Osteocyte (in vitro differentiated cells): Measurements from ENCODE around the gene TIGD3. TPM values are rescaled to one million over a fixed set of nuclear protein-coding genes. Genes with fewer than 3 reads are reported as not detected.

Experiments
- DNase-seq: peaks from one replicate; pipeline ENCODE4 v3.0.0; 2021; ENCODE audit warnings: mixed read lengths; ENCODE audit not compliant: unreplicated experiment; ENCODE audit errors: extremely low spot score
- H3K27ac Mint-ChIP-seq: one replicate; pipeline ENCODE4 v1.8.0; 2021; ENCODE audit warnings: mild to moderate bottlenecking, mixed read lengths; ENCODE audit not compliant: unreplicated experiment
- H3K27me3 Mint-ChIP-seq: one replicate; pipeline ENCODE4 v1.8.0; 2021; ENCODE audit warnings: mixed read lengths; ENCODE audit not compliant: unreplicated experiment
- H3K36me3 Mint-ChIP-seq: one replicate; pipeline ENCODE4 v1.8.0; 2021; ENCODE audit warnings: mixed read lengths; ENCODE audit not compliant: unreplicated experiment
- H3K4me1 Mint-ChIP-seq: one replicate; pipeline ENCODE4 v1.8.0; 2021; ENCODE audit warnings: mixed read lengths; ENCODE audit not compliant: unreplicated experiment
- H3K4me3 Mint-ChIP-seq: one replicate; pipeline ENCODE4 v1.8.0; 2021; ENCODE audit warnings: mild to moderate bottlenecking, moderate library complexity, mixed read lengths; ENCODE audit not compliant: unreplicated experiment
- H3K9me3 Mint-ChIP-seq: one replicate; pipeline ENCODE4 v1.8.0; 2021; ENCODE audit warnings: mixed read lengths; ENCODE audit not compliant: unreplicated experiment
- CTCF ChIP-seq: fragments of 200-600 bp; sonication (generic); IDR thresholded peaks from 2 replicates; pipeline ENCODE4 v1.5.0; 2021; ENCODE audit warnings: antibody characterized with exemption, mild to moderate bottlenecking, moderate library complexity
- total RNA-seq: library from RNA; stranded (reverse); gene quantifications from 2 replicates; pipeline ENCODE4 v1.2.1, GENCODE V29; 2021

Gene TIGD3
- total RNA-seq, 1 donor from 2014 or later = 0.16 TPM

- Mint-ChIP-seq H3K9me3 (no peaks in the 10 kb centered on the region), H3K4me3 (peak overlapping the region; percentile 87), H3K27ac (peak overlapping the region; percentile 84), H3K36me3 (peaks cover 5% of the 10 kb centered on the region), H3K27me3 (no peaks in the 10 kb centered on the region), H3K4me1 (peaks cover 54% of the 10 kb centered on the region)
- DNase-seq = no peak
- TF ChIP-seq CTCF = no peak
These were observed 35.8 kb downstream of the TIGD3 start for GRCh38 chr11:65390099-65390941.

GRCh38 chr11:65390996-65391395 lies 36.4 kb downstream of the TIGD3 start:
- peak overlapping the region; percentile 87 for H3K4me3 Mint-ChIP-seq
- DNase-seq = no peak
- H3K27me3 Mint-ChIP-seq = no peaks in the 10 kb centered on the region
- no peaks in the 10 kb centered on the region for H3K9me3 Mint-ChIP-seq
- peaks cover 7% of the 10 kb centered on the region for H3K36me3 Mint-ChIP-seq
- H3K27ac Mint-ChIP-seq = peak overlapping the region; percentile 84
- no peak for TF ChIP-seq CTCF
- peaks cover 50% of the 10 kb centered on the region for H3K4me1 Mint-ChIP-seq

GRCh38 chr11:65392186-65392829 lies 37.8 kb downstream of the TIGD3 start:
- Mint-ChIP-seq H3K36me3 (peaks cover 11% of the 10 kb centered on the region), H3K27ac (peak overlapping the region; percentile 47)

GRCh38 chr11:65392899-65393298 lies 38.3 kb downstream of the TIGD3 start:
- Mint-ChIP-seq H3K9me3 (no peaks in the 10 kb centered on the region), H3K27me3 (no peaks in the 10 kb centered on the region), H3K27ac (peak overlapping the region; percentile 31), H3K4me3 (no peak overlapping the region), H3K4me1 (peaks cover 39% of the 10 kb centered on the region), H3K36me3 (peaks cover 13% of the 10 kb centered on the region)
- DNase-seq = no peak
- no peak for TF ChIP-seq CTCF

More at GRCh38 chr11:65392186-65392829, 37.8 kb downstream of the TIGD3 start:
- TF ChIP-seq CTCF = no peak
- Mint-ChIP-seq H3K27me3 (no peaks in the 10 kb centered on the region), H3K4me1 (peaks cover 43% of the 10 kb centered on the region), H3K4me3 (no peak overlapping the region), H3K9me3 (no peaks in the 10 kb centered on the region)
- no peak for DNase-seq

GRCh38 chr11:65393513-65394079 lies 39.0 kb downstream of the TIGD3 start:
- DNase-seq = no peak
- no peak overlapping the region for H3K4me3 Mint-ChIP-seq
- no peak for TF ChIP-seq CTCF
- no peaks in the 10 kb centered on the region for H3K9me3 Mint-ChIP-seq
- H3K27ac Mint-ChIP-seq = no peak overlapping the region
- peaks cover 32% of the 10 kb centered on the region for H3K4me1 Mint-ChIP-seq
- H3K36me3 Mint-ChIP-seq = peaks cover 19% of the 10 kb centered on the region
- no peaks in the 10 kb centered on the region for H3K27me3 Mint-ChIP-seq
